GM21529 (cell line): ENCODE data around the gene PHB1.

Source experiments
- ATAC-seq: cut with Tn5 transposase; IDR thresholded peaks from one replicate; pipeline ENCODE4 v1.9.1; 2021; ENCODE audit not compliant: unreplicated experiment

PHB1 gene

GRCh38 chr17:49357516-49357915 lies 57.2 kb downstream of the PHB1 start:
- ATAC-seq, result no peak

GRCh38 chr17:49356320-49356719 lies 58.4 kb downstream of the PHB1 start:
- ATAC-seq, result no peak
